PC-3 (cell line): ENCODE data around the gene CCDC71. TPM values are rescaled to one million over a fixed set of nuclear protein-coding genes. Genes with fewer than 3 reads are reported as not detected.

ENCODE experiments used
- ATAC-seq: fragments of 200-7000 bp; cut with Tn5 transposase; 2 replicates; pipeline ENCODE4 v1.9.1; 2020; ENCODE audit warnings: mild to moderate bottlenecking, moderate library complexity
- BruUV-seq: library from RNA; stranded (reverse); fragments of 400-500 nt; replicated peaks from 2 replicates; lab custom pipeline; 2021; lab: Mats Ljungman, UMichigan
- CTCF ChIA-PET: fragments of 300-600 bp; sonication (Branson Sonifier 250); formaldehyde crosslinking; loops from one replicate; lab custom pipeline; 2022; ENCODE audit warnings: antibody characterized with exemption; lab: Charles Lee
- POLR2A ChIA-PET: fragments of 300-600 bp; sonication (Branson Sonifier 250); formaldehyde crosslinking; loops from one replicate; lab custom pipeline; 2022; ENCODE audit warnings: antibody characterized with exemption; ENCODE audit not compliant: unreplicated experiment; lab: Charles Lee
- DNase-seq: peaks from one replicate; pipeline ENCODE4 v3.0.0-alpha.2; 2015
- H2AFZ ChIP-seq: fragments of 300-600 bp; sonication (generic); 2 replicates; pipeline ENCODE4 v1.6.0; 2016; ENCODE audit warnings: antibody characterized with exemption, low read length
- H3F3A ChIP-seq: fragments of 300-600 bp; sonication (generic); one replicate; pipeline ENCODE4 v1.6.0; 2017; ENCODE audit warnings: antibody characterized with exemption, low read length, control low read depth, mild to moderate bottlenecking; ENCODE audit not compliant: unreplicated experiment
- H3K27ac ChIP-seq: fragments of 300-600 bp; sonication (generic); 2 replicates; pipeline ENCODE4 v1.5.1; 2016; ENCODE audit warnings: mild to moderate bottlenecking, low read length
- H3K27me3 ChIP-seq: fragments of 300-600 bp; sonication (generic); 2 replicates; pipeline ENCODE4 v1.6.1; 2016; ENCODE audit warnings: low read length, mixed read lengths
- H3K36me3 ChIP-seq: fragments of 300-600 bp; sonication (generic); 2 replicates; pipeline ENCODE4 v1.6.1; 2016; ENCODE audit warnings: low read depth, mixed run types, low read length, mixed read lengths
- H3K4me1 ChIP-seq: fragments of 300-600 bp; sonication (generic); 2 replicates; pipeline ENCODE4 v1.5.1; 2016; ENCODE audit warnings: low read length; ENCODE audit not compliant: insufficient read depth
- H3K4me2 ChIP-seq: fragments of 300-600 bp; sonication (generic); 2 replicates; pipeline ENCODE4 v1.6.0; 2016; ENCODE audit warnings: low read length
- H3K4me3 ChIP-seq: fragments of 300-600 bp; sonication (generic); 2 replicates; pipeline ENCODE4 v1.5.1; 2016; ENCODE audit warnings: mild to moderate bottlenecking, low read length, mixed read lengths
- H3K79me2 ChIP-seq: fragments of 300-600 bp; sonication (generic); 2 replicates; pipeline ENCODE4 v1.6.1; 2017; ENCODE audit warnings: low read length, mixed read lengths
- H3K9ac ChIP-seq: fragments of 300-600 bp; sonication (generic); 2 replicates; pipeline ENCODE4 v1.6.0; 2016; ENCODE audit warnings: mild to moderate bottlenecking, low read length
- H3K9me2 ChIP-seq: fragments of 300-600 bp; sonication (generic); replicated peaks from 2 replicates; pipeline ENCODE4 v1.6.1; 2016; ENCODE audit warnings: mixed run types, low read length, mixed read lengths
- H3K9me3 ChIP-seq: fragments of 300-600 bp; sonication (generic); 2 replicates; pipeline ENCODE4 v1.6.1; 2016; ENCODE audit warnings: low read length, mixed read lengths
- H4K20me1 ChIP-seq: fragments of 300-600 bp; sonication (generic); 2 replicates; pipeline ENCODE4 v1.6.1; 2016; ENCODE audit warnings: low read length, mixed read lengths
- EZH2 ChIP-seq: fragments of 300-600 bp; sonication (generic); IDR thresholded peaks from one replicate; pipeline ENCODE4 v1.6.1; 2017; ENCODE audit warnings: antibody characterized with exemption, mild to moderate bottlenecking, low read length; ENCODE audit not compliant: unreplicated experiment
- EZH2phosphoT487 ChIP-seq: fragments of 300-600 bp; sonication (generic); IDR thresholded peaks from 2 replicates; pipeline ENCODE4 v1.6.1; 2018; ENCODE audit warnings: mild to moderate bottlenecking, antibody characterized with exemption, low read length, borderline replicate concordance
- intact Hi-C: fragments of 100-400 bp; cut with micrococcal nuclease; formaldehyde crosslinking; loops from 2 replicates; pipeline ENCODE4 v1.9.0; 2023
- total RNA-seq: library from RNA; depleted of rRNA; stranded (reverse); fragments of >200 nt; gene quantifications from 2 replicates; pipeline ENCODE4 v1.2.3, GENCODE V29; 2014
- TF ChIP-seq, protein P1 (sequence below): fragments of 300-600 bp; sonication (generic); conservative IDR thresholded peaks from 2 replicates; pipeline ENCODE4 v1.5.1; 2017; ENCODE audit warnings: antibody characterized with exemption, low read depth, mild to moderate bottlenecking, low read length

The CCDC71 gene
- total RNA-seq, 1 experiment from 2014 or later, result 19.4 TPM

GRCh38 chr3:49182682-49183081 lies 16.6 kb upstream of the CCDC71 start:
- Histone ChIP-seq H2AFZ (no peak overlapping the region), H3K4me2 (no peak overlapping the region), H4K20me1 (no peaks in the 10 kb centered on the region), H3K9ac (no peak overlapping the region), H3K27ac (no peak overlapping the region), H3K9me2 (no peaks in the 10 kb centered on the region), H3K9me3 (no peaks in the 10 kb centered on the region), H3K36me3 (no peaks in the 10 kb centered on the region), H3F3A (no peaks in the 10 kb centered on the region), H3K79me2 (no peaks in the 10 kb centered on the region), H3K27me3 (no peaks in the 10 kb centered on the region), H3K4me1 (no peaks in the 10 kb centered on the region), H3K4me3 (no peak overlapping the region)
- intact Hi-C loops, result no loop called here
- TF ChIP-seq EZH2 (no peak), EZH2phosphoT487 (no peak)
- TF ChIP-seq, protein P1, sequence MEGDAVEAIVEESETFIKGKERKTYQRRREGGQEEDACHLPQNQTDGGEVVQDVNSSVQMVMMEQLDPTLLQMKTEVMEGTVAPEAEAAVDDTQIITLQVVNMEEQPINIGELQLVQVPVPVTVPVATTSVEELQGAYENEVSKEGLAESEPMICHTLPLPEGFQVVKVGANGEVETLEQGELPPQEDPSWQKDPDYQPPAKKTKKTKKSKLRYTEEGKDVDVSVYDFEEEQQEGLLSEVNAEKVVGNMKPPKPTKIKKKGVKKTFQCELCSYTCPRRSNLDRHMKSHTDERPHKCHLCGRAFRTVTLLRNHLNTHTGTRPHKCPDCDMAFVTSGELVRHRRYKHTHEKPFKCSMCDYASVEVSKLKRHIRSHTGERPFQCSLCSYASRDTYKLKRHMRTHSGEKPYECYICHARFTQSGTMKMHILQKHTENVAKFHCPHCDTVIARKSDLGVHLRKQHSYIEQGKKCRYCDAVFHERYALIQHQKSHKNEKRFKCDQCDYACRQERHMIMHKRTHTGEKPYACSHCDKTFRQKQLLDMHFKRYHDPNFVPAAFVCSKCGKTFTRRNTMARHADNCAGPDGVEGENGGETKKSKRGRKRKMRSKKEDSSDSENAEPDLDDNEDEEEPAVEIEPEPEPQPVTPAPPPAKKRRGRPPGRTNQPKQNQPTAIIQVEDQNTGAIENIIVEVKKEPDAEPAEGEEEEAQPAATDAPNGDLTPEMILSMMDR, result no peak
- CTCF ChIA-PET, result no interaction called here
- no peak for DNase-seq
- POLR2A ChIA-PET, result no interaction called here
- BruUV-seq, result no TSS peak
- ATAC-seq, result no peak

GRCh38 chr3:49181351-49181750 lies 15.2 kb upstream of the CCDC71 start:
- CTCF ChIA-PET, result no interaction called here
- POLR2A ChIA-PET, result no interaction called here
- H3K79me2 ChIP-seq, result no peaks in the 10 kb centered on the region
- H3K27ac ChIP-seq, result no peak overlapping the region
- H2AFZ ChIP-seq, result no peak overlapping the region
- H4K20me1 ChIP-seq, result no peaks in the 10 kb centered on the region
- no peaks in the 10 kb centered on the region for H3K4me1 ChIP-seq
- TF ChIP-seq EZH2phosphoT487 (no peak), EZH2 (no peak)
- no peaks in the 10 kb centered on the region for H3K9me2 ChIP-seq
- ATAC-seq (no peak), DNase-seq (no peak)
- no TSS peak for BruUV-seq
- no peaks in the 10 kb centered on the region for H3K27me3 ChIP-seq
- H3K9me3 ChIP-seq, result no peaks in the 10 kb centered on the region
- intact Hi-C loops, result no loop called here
- H3K4me2 ChIP-seq, result no peak overlapping the region
- no peaks in the 10 kb centered on the region for H3K36me3 ChIP-seq
- no peaks in the 10 kb centered on the region for H3F3A ChIP-seq
- no peak overlapping the region for H3K4me3 ChIP-seq
- no peak overlapping the region for H3K9ac ChIP-seq

DNA sequence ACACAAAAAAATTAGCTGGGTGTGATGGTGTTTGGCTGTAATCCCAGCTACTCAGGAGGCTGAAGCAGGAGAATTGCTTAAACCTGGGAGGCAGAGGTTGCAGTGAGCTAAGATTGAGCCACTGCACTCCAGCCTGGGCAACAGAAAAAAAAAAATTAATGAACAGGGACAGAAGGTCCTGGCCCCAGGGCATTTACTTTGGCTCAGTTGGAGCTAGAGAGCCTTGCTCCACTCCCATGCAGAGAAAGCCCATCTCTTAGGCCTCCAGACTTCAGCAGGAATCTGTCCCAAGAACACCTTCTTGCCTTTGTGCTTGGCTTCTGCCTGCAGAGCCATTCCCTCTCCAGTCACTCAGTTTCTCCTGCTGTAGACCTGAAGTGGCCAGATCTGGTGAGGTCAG lies 14.0 kb upstream of the CCDC71 start:
- H3K4me3 ChIP-seq, result no peak overlapping the region
- no peaks in the 10 kb centered on the region for H3K9me3 ChIP-seq
- no TSS peak for BruUV-seq
- no peak overlapping the region for H3K9ac ChIP-seq
- ChIA-PET CTCF (no interaction called here), POLR2A (no interaction called here)
- H3K79me2 ChIP-seq, result no peaks in the 10 kb centered on the region
- no peaks in the 10 kb centered on the region for H3K4me1 ChIP-seq
- TF ChIP-seq, protein P1, result no peak
- TF ChIP-seq EZH2, result no peak
- no peak for TF ChIP-seq EZH2phosphoT487
- H3K27ac ChIP-seq, result no peak overlapping the region
- no peak for DNase-seq
- H3F3A ChIP-seq, result no peaks in the 10 kb centered on the region
- H3K9me2 ChIP-seq, result no peaks in the 10 kb centered on the region
- no peaks in the 10 kb centered on the region for H3K27me3 ChIP-seq
- no peak for ATAC-seq
- no peaks in the 10 kb centered on the region for H4K20me1 ChIP-seq
- H3K4me2 ChIP-seq, result no peak overlapping the region
- H3K36me3 ChIP-seq, result no peaks in the 10 kb centered on the region
- intact Hi-C loops, result no loop called here
- H2AFZ ChIP-seq, result no peak overlapping the region
